D721Med (cell line): ENCODE results near the gene NFKBIL1.
"Not testable (repeated sequence)": the region's sequence is repeated elsewhere in the genome, so short reads cannot be mapped to it uniquely, and the experiment has no call there.

Source experiments
- DNase-seq: peaks from one replicate; pipeline ENCODE4 v3.0.0; 2011; ENCODE audit warnings: low spot score; ENCODE audit not compliant: insufficient read length
- FAIRE-seq: peaks from 2 replicates; lab custom pipeline; 2011; peaks lifted over from hg19 to GRCh38; lab: Jason Lieb, UNC
- TF ChIP-seq, protein P1 (sequence below): IDR thresholded peaks from 2 replicates; pipeline ENCODE4 v1.5.1; 2012; ENCODE audit warnings: mild to moderate bottlenecking, control low read depth; ENCODE audit not compliant: insufficient read depth; ENCODE audit errors: missing control alignments

Gene NFKBIL1

GRCh38 chr6:31585491-31585890 is 38.1 kb downstream of the NFKBIL1 start:
- no peak for DNase-seq
- no peak for FAIRE-seq

GRCh38 chr6:31586008-31586407 is 38.6 kb downstream of the NFKBIL1 start, which contains the start of gene LST1:
LST1 (plus strand) TSS chr6:31586277; CDS start chr6:31587300, 1,023 bp downstream.
- TF ChIP-seq, protein P1, sequence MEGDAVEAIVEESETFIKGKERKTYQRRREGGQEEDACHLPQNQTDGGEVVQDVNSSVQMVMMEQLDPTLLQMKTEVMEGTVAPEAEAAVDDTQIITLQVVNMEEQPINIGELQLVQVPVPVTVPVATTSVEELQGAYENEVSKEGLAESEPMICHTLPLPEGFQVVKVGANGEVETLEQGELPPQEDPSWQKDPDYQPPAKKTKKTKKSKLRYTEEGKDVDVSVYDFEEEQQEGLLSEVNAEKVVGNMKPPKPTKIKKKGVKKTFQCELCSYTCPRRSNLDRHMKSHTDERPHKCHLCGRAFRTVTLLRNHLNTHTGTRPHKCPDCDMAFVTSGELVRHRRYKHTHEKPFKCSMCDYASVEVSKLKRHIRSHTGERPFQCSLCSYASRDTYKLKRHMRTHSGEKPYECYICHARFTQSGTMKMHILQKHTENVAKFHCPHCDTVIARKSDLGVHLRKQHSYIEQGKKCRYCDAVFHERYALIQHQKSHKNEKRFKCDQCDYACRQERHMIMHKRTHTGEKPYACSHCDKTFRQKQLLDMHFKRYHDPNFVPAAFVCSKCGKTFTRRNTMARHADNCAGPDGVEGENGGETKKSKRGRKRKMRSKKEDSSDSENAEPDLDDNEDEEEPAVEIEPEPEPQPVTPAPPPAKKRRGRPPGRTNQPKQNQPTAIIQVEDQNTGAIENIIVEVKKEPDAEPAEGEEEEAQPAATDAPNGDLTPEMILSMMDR = no peak
- DNase-seq = no peak
- FAIRE-seq = no peak

More at GRCh38 chr6:31585491-31585890, 38.1 kb downstream of the NFKBIL1 start:
- TF ChIP-seq, protein P1 = peak; percentile 21

DNA sequence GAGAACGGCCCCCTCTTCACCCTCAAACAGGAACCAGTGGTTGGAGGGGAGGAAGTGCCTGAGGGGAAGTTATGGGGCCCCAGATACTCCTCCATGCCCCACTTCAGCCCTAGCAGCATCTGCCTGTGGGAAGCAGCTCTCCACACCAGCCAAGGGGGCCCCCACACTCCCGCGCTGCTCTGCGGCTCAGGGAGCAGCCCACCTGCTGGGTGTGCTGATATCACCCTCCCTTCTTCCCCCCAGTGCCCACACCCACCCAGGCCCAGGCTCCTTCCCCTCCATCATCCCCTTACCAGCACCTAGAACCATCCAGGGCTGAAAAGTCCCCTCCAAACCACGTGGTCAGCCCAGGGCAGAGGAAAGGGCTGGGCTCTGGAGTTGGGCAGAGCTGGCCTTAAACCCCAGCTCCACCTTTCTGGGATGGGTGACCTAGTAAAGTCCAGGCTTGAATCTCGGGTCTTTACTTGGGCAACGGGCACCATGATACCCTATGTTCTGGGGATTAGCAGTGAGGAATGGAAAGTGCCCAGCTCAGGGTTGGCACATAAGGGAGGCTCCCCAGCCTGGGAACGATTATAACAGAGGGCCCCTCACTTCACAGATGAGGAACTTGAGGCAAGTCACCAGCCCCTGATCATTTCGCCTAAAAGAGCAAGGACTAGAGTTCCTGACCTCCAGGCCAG is 39.3 kb downstream of the NFKBIL1 start:
- DNase-seq (no peak), FAIRE-seq (no peak)
- TF ChIP-seq, protein P1 = no peak

GRCh38 chr6:31587791-31588777 is 40.7 kb downstream of the NFKBIL1 start:
- DNase-seq (no peak), FAIRE-seq (no peak)
- TF ChIP-seq, protein P1 = no peak

DNA sequence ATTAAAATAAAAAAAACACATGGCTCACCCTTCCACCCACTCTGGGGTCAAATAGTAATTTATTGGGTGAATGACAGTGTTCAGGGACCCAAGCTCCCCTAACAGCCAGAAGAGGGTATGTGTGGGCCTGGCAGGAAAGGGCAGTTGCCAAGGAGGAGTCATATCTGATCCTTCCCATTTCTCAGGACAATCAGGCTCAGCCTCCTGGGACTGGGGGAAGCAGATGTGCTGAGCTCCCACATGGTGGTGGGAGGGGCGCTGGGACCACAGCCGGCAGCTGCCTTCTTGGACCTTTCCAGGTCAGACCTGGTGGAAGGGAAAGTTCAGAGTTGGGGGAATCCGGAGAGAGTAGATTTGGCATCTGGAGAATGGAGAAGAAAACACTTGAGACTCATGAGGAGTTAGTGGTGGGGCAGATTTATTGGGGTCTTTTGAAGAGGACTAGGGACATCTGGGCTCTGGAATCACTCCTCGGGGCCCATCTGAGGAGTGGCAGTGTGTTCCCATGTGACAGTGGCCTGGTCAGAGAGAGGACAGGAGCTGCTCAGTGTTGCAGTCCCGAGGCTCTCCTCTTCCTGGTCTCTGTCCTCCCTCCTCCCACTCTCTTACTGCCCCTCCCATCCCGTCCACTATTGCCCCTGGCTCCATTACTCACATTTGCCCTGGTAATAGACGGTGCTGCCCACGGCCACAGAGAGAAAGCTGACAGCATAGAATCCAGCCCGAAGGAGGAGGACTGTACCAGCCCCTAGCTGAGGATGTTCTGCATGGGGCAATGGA is 41.7 kb downstream of the NFKBIL1 start:
- FAIRE-seq (no peak), DNase-seq (no peak)
- TF ChIP-seq, protein P1 = no peak

DNA sequence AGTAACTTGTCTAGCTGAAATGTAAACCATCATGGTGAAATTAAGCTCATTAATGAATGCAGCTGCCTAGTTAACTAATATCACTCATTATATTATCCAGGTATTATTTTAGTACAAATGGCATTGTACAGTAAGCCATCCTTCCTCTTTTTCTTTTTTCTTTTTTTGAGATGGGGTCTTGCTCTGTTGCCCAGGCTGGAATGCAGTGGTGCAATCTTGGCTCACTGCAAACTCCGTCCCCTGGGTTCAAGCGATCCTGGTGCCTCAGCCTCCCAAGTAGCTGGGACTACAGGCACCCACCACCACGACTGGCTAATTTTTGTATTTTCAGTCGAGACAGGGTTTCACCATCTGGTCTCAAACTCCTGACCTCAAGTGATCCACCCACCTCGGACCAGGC is 43.3 kb downstream of the NFKBIL1 start:
- not testable (repeated sequence) for FAIRE-seq, DNase-seq

- FAIRE-seq (no peak), DNase-seq (no peak)
- TF ChIP-seq, protein P1 = no peak
Measured at GRCh38 chr6:31592396-31592771, 45.0 kb downstream of the NFKBIL1 start.
